Measurements from ENCODE around the gene IL7R. TPM values are rescaled to one million over a fixed set of nuclear protein-coding genes. Genes with fewer than 3 reads are reported as not detected.

IL7R gene
- total RNA-seq, 1 donor from 2014 or later: 0.65 TPM

DNA sequence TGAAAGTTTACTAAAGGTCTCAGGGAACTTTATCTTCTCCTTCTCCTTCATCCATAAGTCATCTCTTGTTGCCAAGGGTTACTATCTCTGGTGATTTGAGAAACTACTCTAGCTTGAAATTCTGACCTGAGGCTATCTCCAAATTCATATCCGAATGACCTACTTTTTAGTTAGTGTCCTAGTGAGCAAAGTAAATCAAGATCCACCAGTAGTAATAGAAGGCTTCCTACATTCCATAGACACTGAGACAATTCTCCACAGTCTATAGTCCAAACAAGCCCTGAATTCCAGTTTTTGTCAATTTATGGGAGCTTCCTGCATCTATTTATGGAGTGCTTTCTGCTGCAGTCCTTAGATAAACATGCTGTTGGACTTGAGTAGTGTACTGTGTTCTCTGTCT is 5.0 kb downstream of the IL7R start:
- ATAC-seq: no peak
- intact Hi-C loops (cut with DNase I): no loop called here
- DNase-seq (ENCODE audit: missing footprints): no peak

DNA sequence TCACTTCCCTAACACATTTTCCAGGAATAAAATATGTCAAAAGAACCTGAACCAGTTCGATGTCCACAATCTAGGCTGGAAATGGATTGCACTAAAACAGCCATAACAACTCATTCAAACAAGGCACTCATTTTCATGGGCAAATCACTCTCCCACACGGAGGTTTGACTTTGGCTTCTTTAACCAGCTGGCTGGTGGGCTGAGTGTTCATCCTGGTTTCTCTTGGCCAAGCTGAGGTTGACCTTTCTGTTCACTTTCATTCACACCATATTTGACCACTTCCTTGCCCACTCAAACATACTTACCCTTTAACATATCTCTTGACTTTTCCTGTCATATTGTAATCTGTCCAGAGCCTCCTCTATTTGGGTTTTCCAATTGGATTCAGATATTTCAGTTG is 5.4 kb downstream of the IL7R start:
- ATAC-seq (no peak), DNase-seq (ENCODE audit: missing footprints) (no peak)
- intact Hi-C loops (cut with DNase I): no loop called here

DNA sequence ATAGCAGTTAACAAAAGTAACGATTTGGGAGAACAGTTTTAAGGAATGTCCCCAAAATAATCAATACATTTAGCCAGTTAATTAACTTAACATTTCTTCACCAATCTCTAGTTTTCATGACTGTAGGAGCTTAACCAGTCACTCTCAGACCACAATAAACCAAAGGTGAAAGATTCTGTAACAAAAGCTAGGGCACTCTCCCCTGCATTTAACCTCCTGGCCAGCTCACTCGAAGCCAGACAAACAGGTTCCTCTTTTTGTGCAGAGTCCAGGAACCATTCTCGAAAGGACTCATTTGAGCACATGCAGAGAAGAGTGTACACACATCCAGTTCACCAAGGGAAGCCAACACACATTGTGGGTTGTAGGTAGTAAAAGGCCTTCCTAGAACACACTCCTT is 6.5 kb downstream of the IL7R start:
- intact Hi-C loops (cut with DNase I): no loop called here
- no peak for ATAC-seq
- DNase-seq (ENCODE audit: missing footprints): no peak

DNA sequence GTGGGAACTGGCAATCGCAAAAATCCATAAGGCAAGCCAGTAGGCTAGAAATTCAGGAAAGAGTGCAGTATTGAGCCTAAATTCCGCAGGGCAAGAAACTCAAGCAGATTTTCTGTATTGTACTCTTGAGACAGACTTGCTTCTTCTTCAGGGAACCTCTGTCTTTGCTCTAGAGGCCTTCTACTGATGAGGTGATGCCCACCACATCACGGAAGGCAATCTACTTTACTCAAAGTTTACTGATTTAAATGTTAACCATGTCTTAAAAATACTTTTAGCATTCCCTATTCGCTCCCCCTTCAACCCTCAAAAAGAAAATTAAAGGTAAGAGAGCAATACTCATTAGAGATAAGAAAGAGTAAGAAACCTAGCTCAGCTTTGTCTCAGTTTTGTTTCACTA is 11.3 kb downstream of the IL7R start:
- no peak for ATAC-seq
- intact Hi-C loops (cut with DNase I): no loop called here
- DNase-seq (ENCODE audit: missing footprints): no peak

DNA sequence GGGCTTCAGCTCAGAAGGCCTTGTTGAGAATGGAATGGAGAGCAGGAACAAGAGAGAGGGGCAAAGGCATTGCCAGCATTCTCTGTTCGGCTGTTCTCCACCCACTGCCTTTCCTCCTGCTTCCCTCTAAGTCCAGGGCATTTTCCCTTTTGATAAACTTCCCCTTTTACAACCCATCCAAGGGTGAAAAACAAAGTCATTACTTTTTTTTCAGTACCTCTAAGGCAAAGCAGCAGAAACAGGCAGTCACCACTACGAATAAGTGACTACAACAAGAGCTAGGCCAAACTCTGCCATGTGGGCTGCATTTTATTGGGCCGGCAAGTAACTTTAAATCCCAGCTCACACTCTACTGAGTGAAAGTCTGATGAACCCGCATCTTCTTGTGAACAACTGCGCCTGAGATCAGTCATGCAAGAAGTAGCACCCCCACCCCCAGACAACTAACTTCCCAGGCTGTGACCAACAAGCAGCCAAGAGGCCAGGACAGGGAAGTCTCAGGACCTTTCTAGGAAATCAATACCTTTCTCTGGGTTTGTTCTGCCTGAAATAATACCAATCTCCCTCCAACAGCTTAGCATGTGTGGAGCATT is 13.1 kb downstream of the IL7R start:
- DNase-seq (ENCODE audit: missing footprints) (no peak), ATAC-seq (no peak)
- intact Hi-C loops (cut with DNase I): no loop called here

DNA sequence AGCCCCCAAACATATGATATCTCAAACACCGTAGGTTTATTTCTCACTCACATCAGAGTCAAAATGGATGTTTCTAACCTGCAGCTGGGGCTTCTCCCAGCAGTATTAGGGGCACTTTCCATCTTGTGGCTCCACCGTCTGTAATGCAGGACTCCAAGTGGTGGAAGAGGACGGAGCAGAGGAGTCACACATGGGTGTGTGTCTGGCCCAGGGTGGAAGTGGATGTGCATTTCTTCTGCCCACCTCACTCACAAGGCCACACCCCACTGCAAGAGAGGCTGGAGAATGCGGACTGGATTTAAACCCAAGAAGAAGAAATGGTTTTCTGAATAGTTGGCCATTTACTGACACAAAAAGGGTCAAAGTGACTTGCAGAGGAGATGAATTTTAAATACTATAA is 13.9 kb downstream of the IL7R start:
- intact Hi-C loops (cut with DNase I): no loop called here
- ATAC-seq (no peak), DNase-seq (ENCODE audit: missing footprints) (no peak)

DNA sequence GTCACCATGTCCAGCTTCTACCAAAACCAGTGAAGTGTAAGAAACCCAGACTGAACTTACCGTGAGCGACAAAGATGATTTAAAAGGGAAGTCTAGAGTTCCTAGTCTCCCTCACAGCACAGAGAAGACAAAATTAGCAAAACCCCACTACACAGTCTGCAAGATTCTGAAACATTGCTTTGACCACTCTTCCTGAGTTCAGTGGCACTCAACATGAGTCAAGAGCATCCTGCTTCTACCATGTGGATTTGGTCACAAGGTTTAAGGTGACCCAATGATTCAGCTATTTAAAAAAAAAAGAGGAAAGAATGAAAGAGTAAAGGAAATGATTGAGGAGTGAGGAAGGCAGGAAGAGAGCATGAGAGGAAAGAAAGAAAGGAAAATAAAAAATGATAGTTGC is 19.8 kb downstream of the IL7R start:
- intact Hi-C loops (cut with DNase I): no loop called here
- no peak for DNase-seq (ENCODE audit: missing footprints)
- no peak for ATAC-seq

DNA sequence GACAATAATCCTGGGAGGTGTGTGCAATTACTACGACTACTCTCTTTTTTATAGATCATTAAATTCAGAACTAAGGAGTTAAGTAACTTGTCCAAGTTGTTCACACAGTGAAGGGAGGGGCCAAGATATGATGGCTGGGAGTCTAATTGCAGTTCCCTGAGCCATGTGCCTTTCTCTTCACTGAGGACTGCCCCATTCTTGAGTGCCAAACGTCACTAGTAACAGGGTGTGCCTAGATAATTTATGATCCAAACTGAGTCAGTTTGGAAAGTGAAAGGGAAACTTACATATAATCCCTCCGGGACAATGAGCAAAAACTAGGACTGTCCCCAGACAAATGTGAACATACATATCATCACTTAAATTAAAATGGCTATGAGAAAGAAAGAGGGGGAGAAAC is 20.2 kb downstream of the IL7R start:
- intact Hi-C loops (cut with DNase I): no loop called here
- no peak for ATAC-seq
- no peak for DNase-seq (ENCODE audit: missing footprints)

DNA sequence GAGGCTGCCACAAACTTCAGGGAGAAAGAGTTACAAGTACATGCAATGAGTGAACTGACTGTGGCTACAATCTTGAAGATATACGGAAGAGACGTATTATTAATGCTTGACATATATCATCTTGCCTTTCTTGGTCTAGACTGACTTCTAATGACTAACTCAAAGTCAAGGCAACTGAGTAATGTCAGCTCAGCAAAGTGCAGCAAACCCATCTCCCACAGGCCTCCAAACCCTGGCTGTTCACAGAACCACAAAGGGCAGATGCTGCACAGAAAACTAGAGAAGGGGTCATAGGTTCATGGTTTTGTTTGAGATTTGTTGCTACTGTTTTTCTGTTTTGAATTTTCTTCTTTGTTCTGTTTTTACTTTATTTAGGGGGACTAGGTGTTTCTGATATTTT is 21.0 kb downstream of the IL7R start:
- DNase-seq (ENCODE audit: missing footprints) (no peak), ATAC-seq (no peak)
- intact Hi-C loops (cut with DNase I): no loop called here

DNA sequence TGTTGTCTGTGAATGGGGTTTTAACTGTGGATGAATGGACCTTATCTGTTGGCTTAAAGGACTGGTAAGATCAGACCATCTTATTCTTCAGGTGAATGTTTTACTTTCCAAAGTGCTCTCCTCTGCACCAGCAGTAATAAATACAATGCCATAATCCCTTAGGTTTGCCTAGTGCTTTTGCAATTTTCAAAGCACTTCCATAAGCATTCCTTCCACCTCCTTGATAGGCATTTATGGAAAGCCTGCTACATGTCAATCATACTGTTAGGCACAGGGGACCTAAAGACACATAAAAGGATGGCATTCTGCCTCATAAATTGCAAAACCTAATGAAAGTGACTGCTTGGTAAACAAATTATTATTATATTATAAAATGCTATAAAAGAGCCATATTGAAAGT is 21.4 kb downstream of the IL7R start:
- no peak for DNase-seq (ENCODE audit: missing footprints)
- intact Hi-C loops (cut with DNase I): no loop called here
- no peak for ATAC-seq

DNA sequence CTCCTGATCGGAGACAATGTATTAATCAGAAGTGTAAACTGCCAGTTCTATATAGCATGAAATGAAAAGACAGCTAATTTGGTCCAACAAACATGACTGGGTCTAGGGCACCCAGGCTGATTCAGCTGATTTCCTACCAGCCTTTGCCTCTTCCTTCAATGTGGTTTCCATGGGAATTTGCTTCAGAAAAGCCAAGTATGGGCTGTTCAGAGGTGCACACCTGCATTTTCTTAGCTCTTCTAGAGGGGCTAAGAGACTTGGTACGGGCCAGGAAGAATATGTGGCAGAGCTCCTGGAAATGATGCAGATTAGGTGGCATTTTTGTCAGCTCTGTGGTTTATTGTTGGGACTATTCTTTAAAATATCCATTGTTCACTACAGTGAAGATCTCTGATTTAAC is 22.4 kb downstream of the IL7R start:
- DNase-seq (ENCODE audit: missing footprints): no peak
- intact Hi-C loops (cut with DNase I): no loop called here
- no peak for ATAC-seq

DNA sequence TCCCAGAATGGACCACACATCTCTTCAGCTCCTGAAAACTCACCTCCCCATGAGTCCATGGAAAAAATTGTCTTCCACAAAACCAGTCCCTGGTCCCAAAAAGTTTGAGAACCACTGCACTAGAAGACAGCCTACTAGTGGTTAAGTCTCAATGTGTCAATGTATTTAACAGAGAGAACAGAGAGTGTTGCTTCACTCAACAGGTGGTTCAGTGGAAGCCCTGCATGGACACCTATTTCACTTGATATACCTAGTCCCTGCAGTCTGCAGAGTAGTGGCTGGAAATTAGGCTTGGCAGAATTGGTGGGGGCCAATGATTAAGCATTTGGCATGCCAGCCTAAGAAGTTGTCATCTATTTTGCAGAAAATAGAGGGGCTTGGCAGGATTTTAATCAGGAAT is 23.0 kb downstream of the IL7R start:
- intact Hi-C loops (cut with DNase I): no loop called here
- DNase-seq (ENCODE audit: missing footprints): no peak
- no peak for ATAC-seq

DNA sequence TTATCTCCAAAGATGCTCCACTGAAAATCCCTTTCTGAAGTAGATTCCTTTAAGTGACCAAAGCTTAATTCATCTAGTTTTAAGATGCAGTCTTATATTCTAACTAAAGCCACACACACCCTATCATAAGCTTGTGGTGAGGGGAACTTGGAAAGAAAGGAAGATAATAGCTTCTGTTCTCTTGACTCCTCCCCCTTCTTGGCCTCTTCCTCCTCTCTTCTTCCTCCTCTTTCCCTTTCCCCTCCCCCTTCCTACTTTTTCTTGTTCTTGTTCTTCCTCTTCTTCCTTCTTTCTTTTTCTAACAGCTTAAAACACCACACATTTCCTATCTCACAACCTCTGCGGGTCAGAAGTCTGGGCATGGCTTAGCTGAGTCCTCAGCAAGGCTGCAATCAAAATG is 23.5 kb downstream of the IL7R start:
- no peak for DNase-seq (ENCODE audit: missing footprints)
- intact Hi-C loops (cut with DNase I): no loop called here
- no peak for ATAC-seq

DNA sequence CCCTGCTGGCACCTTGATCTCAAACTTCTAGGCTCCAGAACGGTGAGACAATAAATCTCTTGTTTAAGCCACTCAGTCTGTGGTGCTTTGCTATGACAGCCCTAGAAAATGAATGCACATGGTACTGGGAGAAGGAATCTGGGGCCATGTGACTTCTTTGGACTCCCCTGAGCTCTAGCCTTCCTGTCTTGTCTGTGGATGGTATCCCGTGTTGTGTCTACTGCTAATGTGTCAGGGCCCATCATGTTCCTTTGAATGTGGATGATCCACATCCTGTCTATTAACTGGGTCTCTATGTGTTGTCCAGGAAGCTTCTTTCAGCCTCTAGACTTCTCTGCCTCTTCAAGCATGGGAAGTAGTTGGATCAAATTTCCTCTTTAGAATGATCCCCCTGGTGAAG is 25.1 kb downstream of the IL7R start:
- ATAC-seq: no peak
- intact Hi-C loops (cut with DNase I): loop anchor here (2.0 kb wide), 1 partner anchor 67 kb away; no protein-coding TSS in a partner anchor
- DNase-seq (ENCODE audit: missing footprints): no peak

DNA sequence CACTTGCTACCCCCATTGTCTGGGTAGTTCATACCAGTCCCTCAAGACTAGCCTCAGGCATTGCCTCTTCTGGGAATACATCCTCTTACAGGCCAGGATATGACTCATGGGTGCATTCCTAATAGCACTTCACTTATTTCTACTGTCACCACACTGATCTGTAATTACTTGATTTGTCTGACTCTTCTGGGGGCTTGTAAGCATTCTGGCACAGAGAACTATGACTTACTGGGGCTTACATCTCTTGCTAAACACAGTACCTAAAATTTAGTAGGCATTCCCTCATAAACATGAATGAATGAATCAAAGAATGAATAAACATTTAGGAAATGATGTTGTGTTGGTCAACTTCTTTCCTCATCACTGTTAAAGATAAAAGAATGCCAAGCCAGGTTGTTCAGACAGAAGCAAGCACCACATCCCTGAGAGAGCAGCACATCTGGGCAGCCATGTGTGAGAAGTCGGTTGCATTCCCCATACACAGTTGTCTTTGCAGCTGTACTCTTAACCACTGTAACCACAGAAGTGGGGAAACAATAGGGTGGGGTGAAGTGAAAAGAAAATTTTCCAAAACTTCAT is 27.6 kb downstream of the IL7R start:
- intact Hi-C loops (cut with DNase I): no loop called here
- DNase-seq (ENCODE audit: missing footprints): no peak
- peak; percentile 39 for ATAC-seq

DNA sequence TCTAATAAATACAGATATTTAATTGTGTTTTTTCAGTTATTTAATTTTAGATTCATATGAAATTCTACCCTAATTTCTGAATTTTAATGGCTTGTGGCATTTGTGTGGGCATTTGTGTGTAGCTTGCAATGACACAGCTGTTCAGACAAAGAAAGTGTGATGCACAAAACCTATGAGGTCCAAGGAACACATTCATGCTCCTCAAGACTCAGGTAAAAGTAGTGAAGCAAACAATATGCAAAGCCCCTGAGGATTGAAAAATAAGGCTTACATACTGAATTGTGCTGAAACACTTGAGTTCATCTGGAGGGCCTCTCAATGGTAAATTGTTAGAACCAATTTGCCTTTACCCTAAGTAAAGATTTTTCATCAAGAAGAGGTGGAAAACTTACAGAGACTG is 28.1 kb downstream of the IL7R start:
- intact Hi-C loops (cut with DNase I): no loop called here
- no peak for ATAC-seq
- DNase-seq (ENCODE audit: missing footprints): no peak

DNA sequence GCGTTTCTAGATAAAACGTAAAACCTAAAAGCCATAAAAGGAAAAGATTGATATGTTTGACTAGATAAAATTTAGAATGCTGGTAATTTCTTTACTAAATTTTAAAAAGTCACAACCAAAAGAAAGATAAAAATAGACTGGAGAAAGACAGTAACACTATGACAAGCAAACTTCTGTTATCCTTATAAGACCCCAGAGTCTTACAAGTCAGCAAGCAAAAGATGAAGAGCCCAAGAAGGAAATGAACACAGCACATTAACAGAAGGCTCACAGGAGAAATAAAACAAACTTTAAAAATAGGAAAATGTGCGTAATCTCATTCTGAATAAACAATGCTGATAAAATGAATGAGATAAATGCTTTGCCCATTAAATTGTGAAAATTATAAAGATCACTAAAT is 29.7 kb downstream of the IL7R start:
- intact Hi-C loops (cut with DNase I): no loop called here
- DNase-seq (ENCODE audit: missing footprints): no peak
- ATAC-seq: no peak

DNA sequence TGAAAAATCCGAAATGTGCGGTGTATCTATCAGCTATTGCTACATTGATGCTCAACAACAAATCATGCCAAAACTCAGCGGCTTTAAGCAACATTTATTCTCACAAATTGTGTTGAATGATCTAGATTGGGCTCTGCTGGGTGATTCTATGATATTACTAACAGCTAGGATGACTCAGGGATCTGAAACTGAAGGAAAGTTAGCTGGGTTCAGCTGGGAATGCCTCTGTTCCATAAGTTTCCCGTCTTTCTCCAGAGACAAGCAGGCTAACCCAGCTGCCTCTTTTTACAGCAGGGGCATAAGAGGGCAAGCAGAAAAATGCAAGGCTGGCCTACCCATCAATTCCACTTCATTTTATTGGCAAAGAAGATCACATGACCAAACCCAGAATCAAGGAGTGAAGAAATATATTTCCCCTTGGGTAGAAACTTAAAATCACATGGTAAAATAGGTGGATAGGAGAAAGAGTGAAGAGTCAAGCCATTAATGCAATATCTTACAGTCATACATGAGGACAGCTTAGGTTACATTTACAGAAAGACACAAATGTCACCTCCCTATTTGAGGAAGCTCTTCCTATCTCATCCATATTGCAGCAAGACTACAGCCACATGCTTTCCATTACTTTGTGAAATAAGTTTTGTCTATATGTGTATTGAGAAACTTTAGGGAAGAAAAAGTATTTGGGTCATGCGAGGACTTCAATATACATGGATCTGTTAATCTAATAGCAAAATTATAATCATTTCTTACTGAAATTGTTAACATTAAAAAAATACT is 30.8 kb downstream of the IL7R start:
- no peak for DNase-seq (ENCODE audit: missing footprints)
- intact Hi-C loops (cut with DNase I): no loop called here
- ATAC-seq: no peak

DNA sequence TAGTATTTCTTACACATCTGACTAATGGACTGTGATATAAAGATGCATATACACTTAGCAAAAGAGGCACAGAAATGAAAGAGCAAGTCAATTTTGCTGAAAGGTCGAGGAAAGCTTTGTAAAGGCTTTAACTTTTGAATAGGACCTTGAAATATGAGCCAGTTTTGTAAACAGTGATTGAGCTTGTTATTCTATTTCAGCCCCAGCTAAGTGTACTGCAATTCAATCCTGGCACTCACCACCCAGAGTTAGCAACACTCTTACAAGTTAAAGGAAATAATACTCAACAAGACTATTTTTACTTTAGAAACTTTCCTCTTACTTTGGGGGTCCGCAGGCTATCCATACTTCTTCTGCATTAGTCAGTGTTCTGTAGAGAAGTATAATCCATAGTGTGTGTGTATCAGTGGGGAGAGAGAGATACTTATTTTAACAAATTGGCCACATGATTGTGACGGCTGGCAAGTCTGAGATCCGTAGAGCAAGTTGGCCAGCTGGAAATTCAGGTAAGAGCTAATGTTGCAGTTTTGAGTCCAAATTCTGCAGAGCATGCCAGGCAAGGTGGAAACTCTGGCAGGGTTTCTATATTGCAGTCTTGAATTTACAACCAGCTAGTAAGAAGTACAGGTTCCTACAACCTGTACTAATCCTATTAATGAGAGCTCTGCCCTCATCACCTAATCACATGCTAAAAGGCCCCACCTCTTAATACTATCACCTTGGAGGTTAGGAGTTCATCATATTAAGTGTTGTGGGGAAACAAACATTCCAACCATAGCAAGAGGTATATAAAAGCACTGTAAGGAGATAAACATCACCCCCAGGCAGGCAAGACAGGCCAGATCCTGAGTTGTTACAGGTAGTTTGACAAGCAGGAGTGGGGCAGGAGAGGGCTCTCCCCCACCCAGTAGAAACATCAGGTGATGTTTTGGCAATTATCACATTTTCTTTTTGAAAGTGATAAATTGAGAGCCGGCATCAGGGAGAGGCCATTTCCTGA is 33.6 kb downstream of the IL7R start:
- intact Hi-C loops (cut with DNase I): no loop called here
- DNase-seq (ENCODE audit: missing footprints): no peak
- ATAC-seq: no peak
